A673 (cell line): Measurements from ENCODE around the gene LIMS2. TPM values are rescaled to one million over a fixed set of nuclear protein-coding genes. Genes with fewer than 3 reads are reported as not detected.

Source experiments
- BruUV-seq: library from RNA; stranded (reverse); fragments of 400-500 nt; replicated peaks from 2 replicates; lab custom pipeline; 2021; lab: Mats Ljungman, UMichigan
- CTCF ChIA-PET: fragments of 300-600 bp; sonication (Branson Sonifier 250); formaldehyde crosslinking; loops from one replicate; lab custom pipeline; 2022; ENCODE audit warnings: antibody characterized with exemption; lab: Charles Lee
- POLR2A ChIA-PET: fragments of 300-600 bp; sonication (Branson Sonifier 250); formaldehyde crosslinking; loops from one replicate; lab custom pipeline; 2022; ENCODE audit warnings: antibody characterized with exemption; ENCODE audit not compliant: low non-redundant PET; lab: Charles Lee
- DNase-seq: peaks from one replicate; pipeline ENCODE4 v3.0.0-alpha.2; 2015; ENCODE audit warnings: low spot score
- H3K27ac ChIP-seq: fragments of 200-600 bp; sonication (generic); 2 replicates; pipeline ENCODE4 v1.5.1; 2016; ENCODE audit warnings: mixed run types, low read depth, mild to moderate bottlenecking, mixed read lengths, antibody characterized with exemption, low read length; ENCODE audit not compliant: poor library complexity, severe bottlenecking
- H3K27me3 ChIP-seq: fragments of 200-600 bp; sonication (generic); replicated peaks from 2 replicates; pipeline ENCODE4 v1.6.1; 2017; ENCODE audit warnings: mixed run types, low read depth, mild to moderate bottlenecking, mixed read lengths, antibody characterized with exemption, low read length; ENCODE audit not compliant: insufficient read depth, poor library complexity
- H3K36me3 ChIP-seq: fragments of 200-600 bp; sonication (generic); 2 replicates; pipeline ENCODE4 v1.6.1; 2016; ENCODE audit warnings: mixed run types, mild to moderate bottlenecking, mixed read lengths, antibody characterized with exemption, low read length; ENCODE audit not compliant: insufficient read depth, poor library complexity, severe bottlenecking
- H3K4me1 ChIP-seq: fragments of 200-600 bp; sonication (generic); 2 replicates; pipeline ENCODE4 v1.6.1; 2017; ENCODE audit warnings: mixed run types, mild to moderate bottlenecking, mixed read lengths, antibody characterized with exemption, low read length; ENCODE audit not compliant: insufficient read depth, poor library complexity, severe bottlenecking
- H3K4me3 ChIP-seq: fragments of 200-600 bp; sonication (generic); 2 replicates; pipeline ENCODE4 v1.5.1; 2016; ENCODE audit warnings: low read depth, mixed run types, mild to moderate bottlenecking, mixed read lengths, low read length; ENCODE audit not compliant: poor library complexity, severe bottlenecking
- H3K9me3 ChIP-seq: fragments of 200-600 bp; sonication (generic); 2 replicates; pipeline ENCODE4 v1.6.1; 2016; ENCODE audit warnings: mixed run types, low read depth, mild to moderate bottlenecking, mixed read lengths, antibody characterized with exemption, low read length; ENCODE audit not compliant: poor library complexity, severe bottlenecking
- CTCF ChIP-seq: fragments of 300-800, 200-600 bp; sonication (generic); conservative IDR thresholded peaks from 2 replicates; pipeline ENCODE4 v1.5.1; 2017; ENCODE audit warnings: low read depth, mild to moderate bottlenecking, antibody characterized with exemption, low read length, moderate library complexity, mixed read lengths
- EZH2 ChIP-seq: fragments of 200-600 bp; sonication (generic); IDR thresholded peaks from 2 replicates; pipeline ENCODE4 v1.6.1; 2017; ENCODE audit warnings: borderline replicate concordance, low read depth, mild to moderate bottlenecking, mixed read lengths, antibody characterized with exemption, low read length; ENCODE audit not compliant: poor library complexity, severe bottlenecking
- intact Hi-C: fragments of 100-400 bp; cut with micrococcal nuclease; formaldehyde crosslinking; loops from one replicate; pipeline ENCODE4 v1.10.0; 2022; ENCODE audit not compliant: unreplicated experiment
- total RNA-seq: library from RNA; stranded (reverse); gene quantifications from 2 replicates; pipeline ENCODE4 v1.2.3, GENCODE V29; 2021

The LIMS2 gene
- total RNA-seq, 1 experiment from 2014 or later = 1.2 TPM

- H3K27me3 ChIP-seq = no peaks in the 10 kb centered on the region
- no peak for DNase-seq
- H3K27ac ChIP-seq = no peak overlapping the region
- no peaks in the 10 kb centered on the region for H3K9me3 ChIP-seq
- no peaks in the 10 kb centered on the region for H3K4me1 ChIP-seq
- intact Hi-C loops = no loop called here
- ChIA-PET CTCF (no interaction called here), POLR2A (no interaction called here)
- BruUV-seq = no TSS peak
- H3K4me3 ChIP-seq = no peak overlapping the region
- no peaks in the 10 kb centered on the region for H3K36me3 ChIP-seq
- TF ChIP-seq EZH2 (no peak), CTCF (no peak)
Observed at GRCh38 chr2:127619877-127620705, 55.2 kb downstream of the LIMS2 start.

- DNase-seq = no peak
- CTCF ChIA-PET = no interaction called here
Observed at GRCh38 chr2:127619203-127619590, 56.1 kb downstream of the LIMS2 start.

DNA sequence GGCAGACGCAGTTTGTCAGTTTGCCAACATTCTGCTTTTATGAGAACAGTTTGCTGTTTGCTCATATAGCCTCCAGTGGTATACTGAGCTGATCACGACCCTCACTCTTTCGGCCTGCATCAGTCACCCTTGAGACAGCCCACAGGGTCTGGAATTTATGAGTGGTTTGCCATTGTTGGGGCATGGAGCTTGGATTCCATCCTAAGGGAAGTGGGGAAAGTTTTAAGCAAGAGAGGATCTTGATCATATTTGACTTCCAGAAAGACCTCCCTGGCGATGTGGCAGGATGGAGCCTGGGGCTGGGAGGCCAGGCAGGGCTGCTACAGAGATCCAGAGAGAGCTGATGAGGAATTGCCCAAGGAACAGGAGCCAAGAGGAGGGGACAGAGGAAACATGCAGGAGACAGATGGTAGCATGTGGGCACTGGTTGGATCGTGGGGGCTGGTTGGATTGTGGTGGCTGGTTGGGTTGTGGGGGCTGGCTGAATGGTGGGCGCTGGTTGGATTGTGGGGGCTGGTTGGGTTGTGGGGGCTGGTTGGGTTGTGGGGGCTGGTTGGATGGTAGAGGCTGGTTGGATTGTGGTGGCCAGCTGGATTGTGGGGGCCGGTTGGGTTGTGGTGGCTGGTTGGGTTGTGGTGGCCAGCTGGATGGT lies 56.7 kb downstream of the LIMS2 start:
- H3K36me3 ChIP-seq = no peaks in the 10 kb centered on the region
- no peaks in the 10 kb centered on the region for H3K4me1 ChIP-seq
- no peak overlapping the region for H3K27ac ChIP-seq
- intact Hi-C loops = no loop called here
- H3K27me3 ChIP-seq = no peaks in the 10 kb centered on the region
- TF ChIP-seq EZH2 (no peak), CTCF (no peak)
- no peak overlapping the region for H3K4me3 ChIP-seq
- BruUV-seq = no TSS peak
- ChIA-PET CTCF (no interaction called here), POLR2A (no interaction called here)
- no peak for DNase-seq
- H3K9me3 ChIP-seq = no peaks in the 10 kb centered on the region

More at GRCh38 chr2:127619203-127619590, 56.1 kb downstream of the LIMS2 start:
- BruUV-seq = no TSS peak
- intact Hi-C loops = no loop called here
- POLR2A ChIA-PET = no interaction called here
- Histone ChIP-seq H3K9me3 (no peaks in the 10 kb centered on the region), H3K4me3 (no peak overlapping the region), H3K27me3 (no peaks in the 10 kb centered on the region), H3K36me3 (no peaks in the 10 kb centered on the region), H3K27ac (no peak overlapping the region), H3K4me1 (no peaks in the 10 kb centered on the region)
- TF ChIP-seq CTCF (no peak), EZH2 (no peak)
